BE2C (cell line): ENCODE results near the gene CBLB.

Experiments
- DNase-seq: peaks from one replicate; pipeline ENCODE4 v3.0.0-alpha.2; 2020
- H3K27me3 ChIP-seq: fragments of 250-450 bp; sonication (Bioruptor Pico); 2 replicates; pipeline ENCODE4 v1.5.1; 2020; ENCODE audit warnings: mild to moderate bottlenecking
- H3K36me3 ChIP-seq: fragments of 250-450 bp; sonication (Bioruptor Pico); 2 replicates; pipeline ENCODE4 v1.5.1; 2020; ENCODE audit warnings: mild to moderate bottlenecking
- H3K4me1 ChIP-seq: fragments of 250-450 bp; sonication (Bioruptor Pico); 2 replicates; pipeline ENCODE4 v1.5.1; 2020
- H3K4me3 ChIP-seq: 2 replicates; pipeline ENCODE4 v1.5.1; 2011; ENCODE audit warnings: low read depth, low read length
- H3K9me3 ChIP-seq: fragments of 250-450 bp; sonication (Bioruptor Pico); 2 replicates; pipeline ENCODE4 v1.5.1; 2020
- TF ChIP-seq, protein P1 (sequence below): IDR thresholded peaks from 2 replicates; pipeline ENCODE4 v1.5.1; 2012; ENCODE audit warnings: mild to moderate bottlenecking, low read depth, low read length

The CBLB gene

DNA sequence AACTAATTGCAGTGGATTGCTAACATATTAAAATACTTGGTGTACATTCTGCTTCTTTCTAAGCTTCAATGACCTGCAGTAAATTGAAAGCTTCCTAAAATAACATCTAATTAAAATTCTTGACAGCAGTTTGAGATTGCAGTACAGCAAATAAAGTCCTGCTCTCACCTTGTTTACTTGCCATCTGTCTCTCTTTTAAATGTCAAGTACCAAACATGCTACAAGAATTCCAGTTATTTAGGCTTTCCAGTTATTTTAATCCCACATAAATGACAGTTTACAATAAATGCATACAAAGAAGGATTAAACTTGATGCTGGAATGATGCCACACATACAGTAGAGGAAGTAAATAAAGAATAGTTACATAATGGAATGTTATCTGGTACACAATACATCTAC lies 33.2 kb downstream of the CBLB start:
- no peak for DNase-seq
- H3K4me3 ChIP-seq, result no peak overlapping the region
- 0 out of 2 replicates have a peak, but pooled peaks cover 3% of the 10 kb centered on the region for H3K4me1 ChIP-seq
- peaks cover 13% of the 10 kb centered on the region for H3K36me3 ChIP-seq
- H3K9me3 ChIP-seq, result no peaks in the 10 kb centered on the region
- H3K27me3 ChIP-seq, result no peaks in the 10 kb centered on the region
- TF ChIP-seq, protein P1, sequence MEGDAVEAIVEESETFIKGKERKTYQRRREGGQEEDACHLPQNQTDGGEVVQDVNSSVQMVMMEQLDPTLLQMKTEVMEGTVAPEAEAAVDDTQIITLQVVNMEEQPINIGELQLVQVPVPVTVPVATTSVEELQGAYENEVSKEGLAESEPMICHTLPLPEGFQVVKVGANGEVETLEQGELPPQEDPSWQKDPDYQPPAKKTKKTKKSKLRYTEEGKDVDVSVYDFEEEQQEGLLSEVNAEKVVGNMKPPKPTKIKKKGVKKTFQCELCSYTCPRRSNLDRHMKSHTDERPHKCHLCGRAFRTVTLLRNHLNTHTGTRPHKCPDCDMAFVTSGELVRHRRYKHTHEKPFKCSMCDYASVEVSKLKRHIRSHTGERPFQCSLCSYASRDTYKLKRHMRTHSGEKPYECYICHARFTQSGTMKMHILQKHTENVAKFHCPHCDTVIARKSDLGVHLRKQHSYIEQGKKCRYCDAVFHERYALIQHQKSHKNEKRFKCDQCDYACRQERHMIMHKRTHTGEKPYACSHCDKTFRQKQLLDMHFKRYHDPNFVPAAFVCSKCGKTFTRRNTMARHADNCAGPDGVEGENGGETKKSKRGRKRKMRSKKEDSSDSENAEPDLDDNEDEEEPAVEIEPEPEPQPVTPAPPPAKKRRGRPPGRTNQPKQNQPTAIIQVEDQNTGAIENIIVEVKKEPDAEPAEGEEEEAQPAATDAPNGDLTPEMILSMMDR, result no peak

DNA sequence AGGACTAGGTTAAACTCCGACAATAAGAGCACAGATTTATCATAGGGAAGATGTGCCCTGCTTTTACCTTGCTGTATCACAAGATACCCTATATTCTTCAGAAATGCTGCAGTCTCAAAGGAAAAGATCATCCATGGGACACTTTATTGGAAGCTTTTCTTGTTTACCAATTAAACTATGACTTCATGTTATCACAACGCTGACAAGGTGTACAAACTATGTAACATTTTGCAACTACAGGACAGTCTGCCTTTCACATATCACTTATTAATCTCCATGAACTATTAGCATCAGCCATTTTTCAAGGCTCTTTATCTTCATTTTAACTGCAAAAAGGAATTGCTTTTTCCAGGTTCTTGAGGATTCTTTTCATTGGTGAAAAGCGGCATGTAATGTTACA lies 34.0 kb downstream of the CBLB start:
- Histone ChIP-seq H3K27me3 (no peaks in the 10 kb centered on the region), H3K36me3 (peaks cover 13% of the 10 kb centered on the region), H3K4me1 (0 out of 2 replicates have a peak, but pooled peaks cover 3% of the 10 kb centered on the region), H3K4me3 (no peak overlapping the region), H3K9me3 (no peaks in the 10 kb centered on the region)
- TF ChIP-seq, protein P1, result no peak
- no peak for DNase-seq

DNA sequence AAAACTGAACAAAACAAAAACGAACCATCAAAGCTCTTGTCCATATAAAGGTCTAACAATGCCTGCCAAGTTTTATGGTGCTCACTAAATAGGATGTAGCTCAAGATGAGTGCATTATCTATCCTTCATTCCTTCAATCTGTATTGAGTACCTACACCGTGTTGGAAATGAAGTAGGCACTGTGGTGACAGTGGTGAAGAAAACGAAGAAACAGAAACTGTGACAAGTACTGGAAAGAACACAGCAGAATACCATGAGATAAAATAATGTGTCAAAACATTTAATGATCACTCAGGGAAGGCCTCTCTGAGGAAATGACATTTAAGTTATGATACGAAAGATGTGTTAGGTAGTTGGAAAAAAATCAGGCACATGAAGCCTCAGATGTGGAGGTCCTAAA lies 36.2 kb downstream of the CBLB start:
- Histone ChIP-seq H3K4me3 (no peak overlapping the region), H3K36me3 (peaks cover 7% of the 10 kb centered on the region), H3K9me3 (no peaks in the 10 kb centered on the region), H3K4me1 (peaks cover 8% of the 10 kb centered on the region), H3K27me3 (no peaks in the 10 kb centered on the region)
- no peak for DNase-seq
- TF ChIP-seq, protein P1, result no peak

DNA sequence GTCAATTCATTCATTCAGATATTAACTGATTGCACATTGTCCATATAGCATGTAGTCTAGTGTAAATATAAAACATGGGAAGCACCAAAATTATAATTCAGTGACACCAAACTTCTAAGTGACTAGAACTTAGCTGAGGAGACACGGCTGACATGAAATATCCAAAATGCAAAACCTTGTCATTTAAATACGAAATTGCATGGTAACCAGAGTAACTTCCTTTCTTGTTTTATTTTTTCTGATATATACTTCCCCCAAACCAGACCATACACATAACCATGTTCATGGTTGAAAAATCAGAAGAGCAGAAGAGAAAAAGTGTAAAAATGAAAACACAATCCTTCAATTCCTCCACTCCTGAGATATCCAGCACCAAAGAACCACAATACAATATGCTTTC lies 38.0 kb downstream of the CBLB start:
- no peak overlapping the region for H3K4me3 ChIP-seq
- peaks cover 7% of the 10 kb centered on the region for H3K4me1 ChIP-seq
- no peaks in the 10 kb centered on the region for H3K9me3 ChIP-seq
- H3K36me3 ChIP-seq, result peaks cover 2% of the 10 kb centered on the region; the same call in 1 of the 2 replicates
- TF ChIP-seq, protein P1, result no peak
- no peak for DNase-seq
- H3K27me3 ChIP-seq, result no peaks in the 10 kb centered on the region

DNA sequence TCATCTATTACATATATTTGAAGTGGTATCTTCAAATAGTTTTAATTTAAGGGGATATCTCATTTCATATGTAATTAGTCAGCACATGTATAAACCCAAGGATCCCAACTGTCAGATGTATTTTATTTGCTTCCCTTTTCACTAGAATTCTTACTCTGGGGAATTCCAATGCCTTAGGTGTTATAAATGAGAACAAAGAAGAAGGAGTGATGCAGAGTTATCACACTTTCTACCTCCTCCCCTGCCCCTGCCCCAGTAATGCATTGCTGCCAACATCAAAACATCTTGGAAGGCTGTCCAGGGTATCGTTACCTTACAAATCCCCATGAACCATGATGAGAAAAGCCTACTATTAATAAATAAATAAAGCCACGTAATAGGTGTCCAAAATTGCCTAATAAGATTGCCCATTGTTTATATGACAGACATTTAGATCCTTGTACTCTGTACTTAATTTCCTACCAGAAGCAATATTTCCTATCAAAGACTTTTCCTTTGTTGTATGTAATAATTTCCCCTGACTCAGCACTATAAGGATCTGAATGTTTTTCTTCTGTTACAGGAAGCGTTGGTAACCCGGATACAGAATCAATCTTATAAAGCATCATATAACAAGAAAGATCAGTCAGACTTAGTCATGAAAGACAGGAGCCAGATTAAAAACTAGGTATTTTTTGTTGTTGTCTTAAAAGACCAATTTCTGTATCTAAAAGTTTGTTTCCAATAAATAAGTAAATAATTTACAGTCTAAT lies 38.8 kb downstream of the CBLB start:
- peaks cover 5% of the 10 kb centered on the region for H3K4me1 ChIP-seq
- DNase-seq, result no peak
- H3K9me3 ChIP-seq, result no peaks in the 10 kb centered on the region
- 0 out of 2 replicates have a peak, but pooled peaks cover 2% of the 10 kb centered on the region for H3K36me3 ChIP-seq
- H3K27me3 ChIP-seq, result no peaks in the 10 kb centered on the region
- H3K4me3 ChIP-seq, result no peak overlapping the region
- TF ChIP-seq, protein P1, result no peak

DNA sequence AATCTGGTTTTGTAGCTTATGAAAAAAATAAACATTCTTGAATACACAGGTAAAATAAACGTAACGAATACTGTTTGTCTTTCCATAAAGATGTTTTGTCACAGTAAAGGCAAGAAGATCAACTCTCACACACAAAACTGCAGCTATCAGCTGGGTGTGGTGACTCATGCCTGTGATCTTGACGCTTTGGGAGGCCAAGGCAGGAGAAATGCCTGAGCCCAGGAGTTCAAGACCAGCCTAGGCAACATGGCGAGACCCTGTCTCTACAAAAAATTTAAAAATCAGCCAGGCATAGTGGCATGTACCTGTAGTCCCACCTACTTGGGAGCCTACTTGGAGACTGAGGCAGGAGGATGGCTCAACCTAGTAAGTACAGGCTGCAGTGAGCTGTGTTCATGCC lies 39.6 kb downstream of the CBLB start:
- Histone ChIP-seq H3K4me3 (no peak overlapping the region), H3K27me3 (no peaks in the 10 kb centered on the region), H3K36me3 (peaks cover under 1% of the 10 kb centered on the region), H3K4me1 (peaks cover 5% of the 10 kb centered on the region), H3K9me3 (no peaks in the 10 kb centered on the region)
- no peak for DNase-seq
- TF ChIP-seq, protein P1, result no peak
